Measurements from ENCODE around the gene AP4M1.
A peak's percentile ranks its signal among the peaks of the same experiment; 100 is the strongest.

DNA sequence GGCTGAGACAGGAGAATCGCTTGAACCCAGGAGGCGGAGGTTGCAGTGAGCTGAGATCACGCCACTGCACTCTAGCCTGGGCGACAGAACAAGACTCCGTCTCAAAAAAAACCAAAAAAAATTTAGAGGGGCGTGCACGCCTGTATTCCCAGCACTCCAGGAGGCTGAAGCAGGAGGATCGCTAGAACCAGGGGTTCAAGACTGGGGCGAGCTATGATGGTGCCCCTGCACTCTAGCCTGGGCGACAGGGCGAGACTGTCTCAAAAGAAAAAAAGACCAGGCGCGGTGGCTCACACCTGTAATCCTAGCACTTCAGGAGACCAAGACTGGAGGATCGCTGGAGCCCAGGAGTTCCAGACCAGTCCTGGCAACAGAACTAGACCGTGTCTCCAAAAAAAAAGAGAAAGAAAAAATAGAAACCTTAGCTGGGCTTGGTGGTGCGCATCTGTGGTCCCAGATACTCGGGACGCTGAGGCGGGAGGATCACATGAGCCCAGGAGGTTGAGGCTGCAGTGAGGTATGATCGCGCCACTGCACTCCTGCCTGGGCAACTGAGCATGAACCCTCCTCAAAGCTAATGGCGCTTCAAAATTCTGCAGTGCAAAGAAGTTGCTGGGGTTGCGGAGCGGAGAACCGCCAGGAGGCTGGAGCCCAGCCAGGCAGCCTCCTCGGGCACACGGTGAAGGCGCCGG lies 24.9 kb downstream of the AP4M1 start:
- TF ChIP-seq, protein P1, sequence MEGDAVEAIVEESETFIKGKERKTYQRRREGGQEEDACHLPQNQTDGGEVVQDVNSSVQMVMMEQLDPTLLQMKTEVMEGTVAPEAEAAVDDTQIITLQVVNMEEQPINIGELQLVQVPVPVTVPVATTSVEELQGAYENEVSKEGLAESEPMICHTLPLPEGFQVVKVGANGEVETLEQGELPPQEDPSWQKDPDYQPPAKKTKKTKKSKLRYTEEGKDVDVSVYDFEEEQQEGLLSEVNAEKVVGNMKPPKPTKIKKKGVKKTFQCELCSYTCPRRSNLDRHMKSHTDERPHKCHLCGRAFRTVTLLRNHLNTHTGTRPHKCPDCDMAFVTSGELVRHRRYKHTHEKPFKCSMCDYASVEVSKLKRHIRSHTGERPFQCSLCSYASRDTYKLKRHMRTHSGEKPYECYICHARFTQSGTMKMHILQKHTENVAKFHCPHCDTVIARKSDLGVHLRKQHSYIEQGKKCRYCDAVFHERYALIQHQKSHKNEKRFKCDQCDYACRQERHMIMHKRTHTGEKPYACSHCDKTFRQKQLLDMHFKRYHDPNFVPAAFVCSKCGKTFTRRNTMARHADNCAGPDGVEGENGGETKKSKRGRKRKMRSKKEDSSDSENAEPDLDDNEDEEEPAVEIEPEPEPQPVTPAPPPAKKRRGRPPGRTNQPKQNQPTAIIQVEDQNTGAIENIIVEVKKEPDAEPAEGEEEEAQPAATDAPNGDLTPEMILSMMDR (IDR thresholded peaks at IDR 0.05) = peak in 2 of 4 experiments; percentile 16 to 18
- no peak for TF ChIP-seq POLR2A (IDR thresholded peaks at IDR 0.05)

Data from gastroesophageal sphincter (tissue), 3 donors.